ENCODE data around the gene RC3H1. TPM values are rescaled to one million over a fixed set of nuclear protein-coding genes. Genes with fewer than 3 reads are reported as not detected.
"Not testable (repeated sequence)": the region's sequence is repeated elsewhere in the genome, so short reads cannot be mapped to it uniquely, and the experiment has no call there.

The RC3H1 gene
- total and polyA plus RNA-seq, 2 donors (not counting 1 experiment from before 2014, with no cell fraction given): 13.6 to 17.5 TPM

- no peaks in the 10 kb centered on the region for H3K4me1 ChIP-seq (ENCODE audit: control insufficient read depth, extremely low read depth, insufficient read depth, low read length)
- no peaks in the 10 kb centered on the region for H4K20me1 ChIP-seq (ENCODE audit: control insufficient read depth, extremely low read depth, insufficient read depth, low read length)
- peak in 1 of 2 donors; percentile 41 for DNase-seq (ENCODE audit: low read depth in 2 of 2)
These were observed 45.8 kb upstream of the RC3H1 start for GRCh38 chr1:174068000-174068399.

GRCh38 chr1:174060090-174060489 is 37.9 kb upstream of the RC3H1 start:
- H2AFZ ChIP-seq (ENCODE audit: low read length): no peak overlapping the region
- H3K36me3 ChIP-seq (ENCODE audit: control insufficient read depth, insufficient read depth, low read length): no peaks in the 10 kb centered on the region
- TF ChIP-seq EZH2 (IDR thresholded peaks at IDR 0.05; ENCODE audit: low read length, missing control alignments) (no peak), CTCF (conservative IDR thresholded peaks at IDR 0.05 in 1 of 2, IDR thresholded peaks at IDR 0.05 in 1 of 2; ENCODE audit: low read depth in 1 of 2, low read length in 2 of 2) (no peak)
- no peak overlapping the region for H3K4me2 ChIP-seq (ENCODE audit: extremely low read depth, insufficient read depth, low read length)
- H4K20me1 ChIP-seq (ENCODE audit: control insufficient read depth, extremely low read depth, insufficient read depth, low read length): no peaks in the 10 kb centered on the region
- no peak overlapping the region for H3K9ac ChIP-seq (ENCODE audit: insufficient read depth, low read length)
- H3K27ac ChIP-seq (ENCODE audit: insufficient read depth, low read length): no peak overlapping the region
- H3K4me3 ChIP-seq (replicated peaks in 1 of 4; ENCODE audit: control extremely low read depth in 1 of 4, insufficient read depth in 1 of 4, low read depth in 3 of 4, low read length in 4 of 4): no peak overlapping the region
- no peaks in the 10 kb centered on the region for H3K4me1 ChIP-seq (ENCODE audit: control insufficient read depth, extremely low read depth, insufficient read depth, low read length)
- no peaks in the 10 kb centered on the region for H3K27me3 ChIP-seq (ENCODE audit: control insufficient read depth, insufficient read depth, low read length)
- no peaks in the 10 kb centered on the region for H3K9me3 ChIP-seq (ENCODE audit: control insufficient read depth, insufficient read depth, low read depth, low read length)
- peak in 1 of 2 donors; percentile 66 for DNase-seq (ENCODE audit: low read depth in 2 of 2)
- H3K79me2 ChIP-seq (ENCODE audit: control insufficient read depth, insufficient read depth, low read length): no peaks in the 10 kb centered on the region

More at GRCh38 chr1:174068000-174068399, 45.8 kb upstream of the RC3H1 start:
- Histone ChIP-seq H3K79me2 (ENCODE audit: control insufficient read depth, insufficient read depth, low read length) (no peaks in the 10 kb centered on the region), H3K27ac (ENCODE audit: insufficient read depth, low read length) (no peak overlapping the region), H3K4me2 (ENCODE audit: extremely low read depth, insufficient read depth, low read length) (no peak overlapping the region), H3K27me3 (ENCODE audit: control insufficient read depth, insufficient read depth, low read length) (no peaks in the 10 kb centered on the region), H3K36me3 (ENCODE audit: control insufficient read depth, insufficient read depth, low read length) (no peaks in the 10 kb centered on the region), H2AFZ (ENCODE audit: low read length) (no peak overlapping the region), H3K9me3 (ENCODE audit: control insufficient read depth, insufficient read depth, low read depth, low read length) (no peaks in the 10 kb centered on the region), H3K4me3 (replicated peaks in 1 of 4; ENCODE audit: control extremely low read depth in 1 of 4, insufficient read depth in 1 of 4, low read depth in 3 of 4, low read length in 4 of 4) (no peak overlapping the region), H3K9ac (ENCODE audit: insufficient read depth, low read length) (no peak overlapping the region)
- TF ChIP-seq CTCF (conservative IDR thresholded peaks at IDR 0.05 in 1 of 2, IDR thresholded peaks at IDR 0.05 in 1 of 2; ENCODE audit: low read depth in 1 of 2, low read length in 2 of 2) (no peak), EZH2 (IDR thresholded peaks at IDR 0.05; ENCODE audit: low read length, missing control alignments) (no peak)

- Histone ChIP-seq H2AFZ (ENCODE audit: low read length) (no peak overlapping the region), H3K27ac (ENCODE audit: insufficient read depth, low read length) (peak overlapping the region; percentile 16)
- peak; percentile 55 to 76 for DNase-seq (ENCODE audit: low read depth in 2 of 2)
These were observed 36.5 kb upstream of the RC3H1 start for GRCh38 chr1:174058624-174059023.

GRCh38 chr1:174056609-174057008 is 34.5 kb upstream of the RC3H1 start:
- not testable (repeated sequence) for H3K9me3 ChIP-seq (ENCODE audit: control insufficient read depth, insufficient read depth, low read depth, low read length); H3K4me1 ChIP-seq (ENCODE audit: control insufficient read depth, extremely low read depth, insufficient read depth, low read length); DNase-seq (ENCODE audit: low read depth in 2 of 2); H3K4me2 ChIP-seq (ENCODE audit: extremely low read depth, insufficient read depth, low read length); H3K27ac ChIP-seq (ENCODE audit: insufficient read depth, low read length); H3K36me3 ChIP-seq (ENCODE audit: control insufficient read depth, insufficient read depth, low read length); H3K79me2 ChIP-seq (ENCODE audit: control insufficient read depth, insufficient read depth, low read length); H2AFZ ChIP-seq (ENCODE audit: low read length); H4K20me1 ChIP-seq (ENCODE audit: control insufficient read depth, extremely low read depth, insufficient read depth, low read length); H3K9ac ChIP-seq (ENCODE audit: insufficient read depth, low read length); H3K27me3 ChIP-seq (ENCODE audit: control insufficient read depth, insufficient read depth, low read length); H3K4me3 ChIP-seq (replicated peaks in 1 of 4; ENCODE audit: control extremely low read depth in 1 of 4, insufficient read depth in 1 of 4, low read depth in 3 of 4, low read length in 4 of 4)

More at GRCh38 chr1:174058624-174059023, 36.5 kb upstream of the RC3H1 start:
- no peak overlapping the region for H3K4me2 ChIP-seq (ENCODE audit: extremely low read depth, insufficient read depth, low read length)
- no peaks in the 10 kb centered on the region for H3K9me3 ChIP-seq (ENCODE audit: control insufficient read depth, insufficient read depth, low read depth, low read length)
- no peak overlapping the region for H3K9ac ChIP-seq (ENCODE audit: insufficient read depth, low read length)
- H4K20me1 ChIP-seq (ENCODE audit: control insufficient read depth, extremely low read depth, insufficient read depth, low read length): no peaks in the 10 kb centered on the region
- H3K27me3 ChIP-seq (ENCODE audit: control insufficient read depth, insufficient read depth, low read length): no peaks in the 10 kb centered on the region
- no peak for TF ChIP-seq EZH2 (IDR thresholded peaks at IDR 0.05; ENCODE audit: low read length, missing control alignments)
- no peak for TF ChIP-seq CTCF (conservative IDR thresholded peaks at IDR 0.05 in 1 of 2, IDR thresholded peaks at IDR 0.05 in 1 of 2; ENCODE audit: low read depth in 1 of 2, low read length in 2 of 2)
- H3K36me3 ChIP-seq (ENCODE audit: control insufficient read depth, insufficient read depth, low read length): no peaks in the 10 kb centered on the region
- H3K4me1 ChIP-seq (ENCODE audit: control insufficient read depth, extremely low read depth, insufficient read depth, low read length): no peaks in the 10 kb centered on the region
- no peaks in the 10 kb centered on the region for H3K79me2 ChIP-seq (ENCODE audit: control insufficient read depth, insufficient read depth, low read length)
- no peak overlapping the region for H3K4me3 ChIP-seq (replicated peaks in 1 of 4; ENCODE audit: control extremely low read depth in 1 of 4, insufficient read depth in 1 of 4, low read depth in 3 of 4, low read length in 4 of 4)

GRCh38 chr1:174055797-174056196 is 33.6 kb upstream of the RC3H1 start:
- not testable (repeated sequence) for H3K4me2 ChIP-seq (ENCODE audit: extremely low read depth, insufficient read depth, low read length); H3K9ac ChIP-seq (ENCODE audit: insufficient read depth, low read length); H3K4me1 ChIP-seq (ENCODE audit: control insufficient read depth, extremely low read depth, insufficient read depth, low read length); H3K79me2 ChIP-seq (ENCODE audit: control insufficient read depth, insufficient read depth, low read length); H4K20me1 ChIP-seq (ENCODE audit: control insufficient read depth, extremely low read depth, insufficient read depth, low read length); H2AFZ ChIP-seq (ENCODE audit: low read length); H3K27ac ChIP-seq (ENCODE audit: insufficient read depth, low read length); H3K9me3 ChIP-seq (ENCODE audit: control insufficient read depth, insufficient read depth, low read depth, low read length); H3K36me3 ChIP-seq (ENCODE audit: control insufficient read depth, insufficient read depth, low read length); DNase-seq (ENCODE audit: low read depth in 2 of 2); H3K4me3 ChIP-seq (replicated peaks in 1 of 4; ENCODE audit: control extremely low read depth in 1 of 4, insufficient read depth in 1 of 4, low read depth in 3 of 4, low read length in 4 of 4); H3K27me3 ChIP-seq (ENCODE audit: control insufficient read depth, insufficient read depth, low read length)

Measured in fibroblast of lung (primary cell).